ENCODE results near the gene RNF222.
"Not testable (repeated sequence)": the region's sequence is repeated elsewhere in the genome, so short reads cannot be mapped to it uniquely, and the experiment has no call there.

RNF222 gene

GRCh38 chr17:8398980-8399379 lies 1.4 kb upstream of the RNF222 start:
- peaks cover under 1% of the 10 kb centered on the region; the same call in 1 of the 2 replicates for H3K4me1 ChIP-seq
- no peaks in the 10 kb centered on the region for H4K20me1 ChIP-seq
- no peak overlapping the region for H3K27ac ChIP-seq
- no peaks in the 10 kb centered on the region for H3K36me3 ChIP-seq
- H3K4me2 ChIP-seq, result no peak overlapping the region
- H3K9me3 ChIP-seq, result no peaks in the 10 kb centered on the region
- H3K9ac ChIP-seq, result no peak overlapping the region
- H3K4me3 ChIP-seq, result no peak overlapping the region
- no peaks in the 10 kb centered on the region for H3K27me3 ChIP-seq
- TF ChIP-seq Cebpa-rat (IDR thresholded peaks at IDR 0.05), result no peak

GRCh38 chr17:8394497-8394896 lies 3.1 kb downstream of the RNF222 start:
- H3K9me3 ChIP-seq, H3K36me3 ChIP-seq, H3K4me3 ChIP-seq, H3K27ac ChIP-seq, H3K27me3 ChIP-seq, H3K4me2 ChIP-seq, H4K20me1 ChIP-seq, H3K9ac ChIP-seq: not testable (repeated sequence)
- peaks cover 22% of the 10 kb centered on the region for H3K4me1 ChIP-seq

DNA sequence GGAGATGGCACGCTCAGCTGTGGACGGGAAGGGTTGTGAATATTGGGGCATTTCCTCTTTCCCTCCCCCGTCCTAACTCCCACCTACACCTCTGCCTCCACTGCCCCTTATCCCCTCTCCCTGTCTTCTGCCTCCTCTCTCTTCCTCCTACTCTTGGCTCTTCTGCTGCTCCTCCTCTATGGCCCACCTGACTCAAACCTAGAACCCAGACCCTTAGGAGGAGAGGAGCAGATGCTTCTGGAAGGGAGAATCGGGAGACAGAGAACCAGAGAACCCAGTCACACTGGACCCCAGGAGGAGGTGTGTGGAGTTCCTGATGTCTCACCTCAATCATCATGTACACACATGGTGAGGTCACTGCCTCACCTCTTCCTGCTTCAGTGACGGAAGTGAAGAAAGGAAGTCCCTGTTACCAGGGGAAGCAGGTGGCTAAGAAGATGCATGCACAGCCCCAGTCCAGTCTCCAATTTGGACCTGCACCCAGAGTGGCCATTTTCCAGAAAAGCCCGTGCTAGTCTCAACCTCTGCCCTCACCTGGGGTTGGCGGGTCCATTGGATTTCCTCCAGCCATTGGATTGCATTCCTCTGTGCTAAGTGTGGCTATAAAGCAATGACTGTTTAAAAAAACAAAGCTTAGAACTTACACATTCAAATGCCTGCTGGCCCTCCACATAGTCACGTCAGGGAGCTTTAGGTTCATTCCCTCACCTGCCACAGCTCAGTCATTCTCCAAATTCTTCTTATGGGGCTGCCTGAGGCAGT lies 4.0 kb downstream of the RNF222 start:
- peak overlapping the region; percentile 52 for H3K4me2 ChIP-seq
- H3K4me1 ChIP-seq, result peaks cover 22% of the 10 kb centered on the region
- peak overlapping the region; percentile 14; the same call in 1 of the 2 replicates for H3K27ac ChIP-seq
- H3K9me3 ChIP-seq, result no peaks in the 10 kb centered on the region
- H3K27me3 ChIP-seq, result no peaks in the 10 kb centered on the region
- no peak overlapping the region for H3K4me3 ChIP-seq
- peak overlapping the region; percentile 8; the same call in 1 of the 2 replicates for H3K9ac ChIP-seq
- no peaks in the 10 kb centered on the region for H4K20me1 ChIP-seq
- TF ChIP-seq Cebpa-rat (IDR thresholded peaks at IDR 0.05), result no peak
- H3K36me3 ChIP-seq, result no peaks in the 10 kb centered on the region

DNA sequence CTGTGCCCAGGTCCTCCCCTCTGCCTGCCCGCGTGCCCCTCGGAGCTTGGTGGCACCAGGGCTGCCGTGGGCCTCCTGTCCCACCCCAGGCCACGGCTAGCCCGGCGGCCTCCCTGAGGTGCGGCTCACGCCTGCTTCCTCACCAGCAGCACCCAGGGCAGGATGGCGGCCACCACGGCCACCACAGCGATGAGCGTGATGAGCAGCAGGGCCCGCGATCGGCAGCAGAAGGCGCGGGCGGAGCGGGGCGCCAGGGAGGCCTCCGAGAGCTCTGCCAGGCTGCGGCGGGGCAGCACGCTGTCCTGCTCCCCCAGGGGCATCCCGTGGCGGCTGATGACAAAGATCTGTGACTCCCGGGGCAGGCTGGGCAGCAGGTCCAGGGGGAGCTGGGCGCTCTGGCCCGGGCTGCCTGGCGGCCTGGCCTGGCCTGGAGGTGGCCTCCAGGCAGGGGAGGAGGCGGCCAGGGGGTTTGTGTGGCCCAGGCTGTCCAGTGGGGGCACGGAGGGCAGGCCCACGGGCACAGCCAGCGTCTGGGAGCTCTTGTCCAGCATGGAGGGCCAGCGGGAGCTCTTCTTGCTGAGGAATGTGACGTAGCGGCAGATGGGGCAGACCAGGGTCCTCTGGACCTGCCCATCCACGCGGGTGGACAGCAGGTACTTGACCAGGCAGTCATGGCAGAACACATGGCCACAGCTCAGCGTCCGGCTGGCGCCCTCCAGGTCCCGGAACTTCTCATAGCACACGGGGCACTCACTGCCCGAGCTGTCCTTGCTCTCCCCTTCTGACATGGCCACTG lies 4.8 kb downstream of the RNF222 start:
- H3K27ac ChIP-seq, result peak overlapping the region; percentile 19; the same call in 1 of the 2 replicates
- no peak overlapping the region for H3K9ac ChIP-seq
- no peak for TF ChIP-seq Cebpa-rat (IDR thresholded peaks at IDR 0.05)
- H3K36me3 ChIP-seq, result no peaks in the 10 kb centered on the region
- no peaks in the 10 kb centered on the region for H3K9me3 ChIP-seq
- H4K20me1 ChIP-seq, result no peaks in the 10 kb centered on the region
- no peak overlapping the region for H3K4me3 ChIP-seq
- H3K4me1 ChIP-seq, result peaks cover 22% of the 10 kb centered on the region
- no peaks in the 10 kb centered on the region for H3K27me3 ChIP-seq
- H3K4me2 ChIP-seq, result peak overlapping the region; percentile 52

GRCh38 chr17:8392274-8392673 lies 5.4 kb downstream of the RNF222 start:
- Histone ChIP-seq H3K27ac (no peak overlapping the region), H3K9ac (no peak overlapping the region)
- no peak for TF ChIP-seq Cebpa-rat (IDR thresholded peaks at IDR 0.05)

GRCh38 chr17:8391711-8392110 lies 5.9 kb downstream of the RNF222 start:
- Histone ChIP-seq H3K4me1 (peaks cover 22% of the 10 kb centered on the region), H3K4me3 (no peak overlapping the region), H4K20me1 (no peaks in the 10 kb centered on the region), H3K9ac (peak overlapping the region; percentile 41; the same call in 1 of the 2 replicates), H3K36me3 (no peaks in the 10 kb centered on the region), H3K27ac (no peak overlapping the region), H3K4me2 (peak overlapping the region; percentile 42), H3K27me3 (no peaks in the 10 kb centered on the region), H3K9me3 (no peaks in the 10 kb centered on the region)
- TF ChIP-seq Cebpa-rat (IDR thresholded peaks at IDR 0.05), result no peak

More at GRCh38 chr17:8392274-8392673, 5.4 kb downstream of the RNF222 start:
- no peaks in the 10 kb centered on the region for H3K27me3 ChIP-seq
- no peak overlapping the region for H3K4me3 ChIP-seq
- no peaks in the 10 kb centered on the region for H3K9me3 ChIP-seq
- no peaks in the 10 kb centered on the region for H4K20me1 ChIP-seq
- peak overlapping the region; percentile 42; the same call in 1 of the 2 replicates for H3K4me2 ChIP-seq
- H3K4me1 ChIP-seq, result peaks cover 22% of the 10 kb centered on the region
- H3K36me3 ChIP-seq, result no peaks in the 10 kb centered on the region

- Histone ChIP-seq H4K20me1 (no peaks in the 10 kb centered on the region), H3K4me1 (peaks cover 27% of the 10 kb centered on the region), H3K36me3 (no peaks in the 10 kb centered on the region), H3K27ac (no peak overlapping the region), H3K9me3 (no peaks in the 10 kb centered on the region), H3K27me3 (no peaks in the 10 kb centered on the region), H3K4me2 (no peak overlapping the region), H3K4me3 (no peak overlapping the region), H3K9ac (no peak overlapping the region)
- no peak for TF ChIP-seq Cebpa-rat (IDR thresholded peaks at IDR 0.05)
Measured at GRCh38 chr17:8387914-8388651, 9.5 kb downstream of the RNF222 start.

DNA sequence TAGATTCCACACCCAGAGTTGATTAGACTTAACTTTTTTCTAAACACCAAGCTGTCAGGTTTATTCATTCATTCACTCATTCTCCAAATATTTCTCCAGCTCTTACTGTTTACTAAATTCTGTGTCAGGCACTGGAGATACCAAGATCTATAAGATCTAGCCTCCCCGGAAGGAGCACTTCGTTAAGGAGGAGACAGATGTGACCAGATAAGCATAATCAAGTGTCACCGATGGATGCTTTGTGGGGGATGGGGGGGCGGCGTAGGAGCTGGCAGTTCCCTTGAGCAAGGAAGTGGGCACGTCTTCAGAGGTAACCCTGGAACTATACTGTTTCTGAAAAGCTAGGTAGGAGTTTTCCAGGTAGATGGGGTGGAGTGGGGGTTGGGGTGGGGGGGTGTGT lies 10.8 kb downstream of the RNF222 start:
- TF ChIP-seq Cebpa-rat (IDR thresholded peaks at IDR 0.05), result no peak
- no peak overlapping the region for H3K9ac ChIP-seq
- H3K27ac ChIP-seq, result no peak overlapping the region

GRCh38 chr17:8384801-8385378 lies 12.7 kb downstream of the RNF222 start:
- H3K27ac ChIP-seq, result no peak overlapping the region; the same call in 1 of the 2 replicates
- H4K20me1 ChIP-seq, result peaks cover 29% of the 10 kb centered on the region
- no peaks in the 10 kb centered on the region for H3K27me3 ChIP-seq
- no peaks in the 10 kb centered on the region for H3K9me3 ChIP-seq
- H3K36me3 ChIP-seq, result peaks cover 23% of the 10 kb centered on the region
- TF ChIP-seq Cebpa-rat (IDR thresholded peaks at IDR 0.05), result no peak
- H3K9ac ChIP-seq, result peak overlapping the region; percentile 95; the same call in 1 of the 2 replicates
- H3K4me1 ChIP-seq, result peaks cover 37% of the 10 kb centered on the region
- peak overlapping the region; percentile 74 for H3K4me2 ChIP-seq
- H3K4me3 ChIP-seq, result no peak overlapping the region

More for the DNA sequence above, 10.8 kb downstream of the RNF222 start:
- Histone ChIP-seq H3K27me3 (no peaks in the 10 kb centered on the region), H3K4me1 (peaks cover 25% of the 10 kb centered on the region), H3K4me3 (no peak overlapping the region), H3K36me3 (peaks cover 3% of the 10 kb centered on the region), H4K20me1 (peaks cover 10% of the 10 kb centered on the region), H3K4me2 (no peak overlapping the region), H3K9me3 (no peaks in the 10 kb centered on the region)

All from BLaER1 (cell line).